HFF-Myc (cell line): ENCODE data around the gene RASGRF1.

Experiments
- DNase-seq: peaks from one replicate; pipeline ENCODE4 v3.0.0-alpha.2; 2011; ENCODE audit warnings: low read depth; ENCODE audit errors: extremely low read depth
- H3K4me3 ChIP-seq: replicated peaks from 2 replicates; pipeline ENCODE4 v1.5.1; 2011; ENCODE audit warnings: low read depth, mild to moderate bottlenecking, control low read depth, low read length
- CTCF ChIP-seq: IDR thresholded peaks from 2 replicates; pipeline ENCODE4 v1.5.1; 2012; ENCODE audit warnings: mild to moderate bottlenecking, low read depth, low read length, control low read depth; ENCODE audit errors: missing control alignments

Gene RASGRF1

GRCh38 chr15:79089890-79090486 lies 592 bp downstream of the RASGRF1 start:
- no peak for DNase-seq
- no peak for TF ChIP-seq CTCF
- H3K4me3 ChIP-seq, result no peak overlapping the region

GRCh38 chr15:79089331-79089889 lies 1.2 kb downstream of the RASGRF1 start:
- TF ChIP-seq CTCF, result no peak
- DNase-seq, result no peak
- H3K4me3 ChIP-seq, result no peak overlapping the region

GRCh38 chr15:79088426-79089205 lies 2.0 kb downstream of the RASGRF1 start:
- no peak for TF ChIP-seq CTCF
- no peak for DNase-seq
- H3K4me3 ChIP-seq, result no peak overlapping the region

GRCh38 chr15:79086814-79087213 lies 3.8 kb downstream of the RASGRF1 start:
- no peak overlapping the region for H3K4me3 ChIP-seq
- DNase-seq, result no peak
- TF ChIP-seq CTCF, result no peak

- no peak for TF ChIP-seq CTCF
- no peak for DNase-seq
- no peak overlapping the region for H3K4me3 ChIP-seq
Observed at GRCh38 chr15:79084308-79084968, 6.1 kb downstream of the RASGRF1 start.

GRCh38 chr15:79083154-79083553 lies 7.4 kb downstream of the RASGRF1 start:
- no peak for DNase-seq
- TF ChIP-seq CTCF, result no peak
- no peak overlapping the region for H3K4me3 ChIP-seq
